Transverse colon (tissue), 4 donors: ENCODE results near the gene JAK2. TPM values are rescaled to one million over a fixed set of nuclear protein-coding genes. Genes with fewer than 3 reads are reported as not detected.

Experiments used
- DNase-seq: peaks from one replicate; pipeline ENCODE4 v3.0.0-alpha.2; 2019
- H3K27ac ChIP-seq, 4 donors: fragments of 200-600 bp; sonication (generic); 2 replicates each; pipeline ENCODE4 v1.5.1; 2016 to 2018; ENCODE audit warnings: inconsistent platforms in 4 of 4
- H3K27me3 ChIP-seq: fragments of 200-600 bp; sonication (generic); 2 replicates; pipeline ENCODE4 v1.5.1; 2017; ENCODE audit warnings: inconsistent platforms
- H3K36me3 ChIP-seq, 4 donors: fragments of 200-600 bp; sonication (generic); 2 replicates each; pipeline ENCODE4 v1.5.1; 2017 to 2019; ENCODE audit warnings: inconsistent platforms in 4 of 4
- H3K4me1 ChIP-seq, 4 donors: fragments of 200-600 bp; sonication (generic); 2 replicates each; pipeline ENCODE4 v1.5.1; 2017 to 2020; ENCODE audit warnings: inconsistent platforms in 4 of 4
- H3K4me3 ChIP-seq, 4 donors: fragments of 200-600 bp; sonication (generic); 1 replicate in 1 of 4; 2 replicates in 3 of 4; pipeline versions ENCODE4 v1.5.1 to v1.6.1; 2017 to 2019; ENCODE audit warnings: inconsistent platforms in 4 of 4
- H3K9me3 ChIP-seq, 2 donors: fragments of 200-600 bp; sonication (generic); 2 replicates each; pipeline ENCODE4 v1.5.1; 2017 to 2019; ENCODE audit warnings: inconsistent platforms in 2 of 2
- CTCF ChIP-seq, 5 experiments: fragments of 200-600 bp in 3 of 5; fragments of 450-650 bp in 2 of 5; sonication (generic) in 3 of 5; IDR thresholded peaks; 1 replicate in 2 of 5; 2 replicates in 3 of 5; pipeline ENCODE4 v1.5.1; 2016 to 2017; ENCODE audit warnings: antibody characterized with exemption in 5 of 5, inconsistent platforms in 3 of 5, mild to moderate bottlenecking in 2 of 5, moderate library complexity in 1 of 5
- EP300 ChIP-seq: sonication (generic); formaldehyde crosslinking; IDR thresholded peaks from one replicate; pipeline ENCODE4 v1.6.1; 2017; ENCODE audit warnings: antibody characterized with exemption, low read depth
- POLR2A ChIP-seq: fragments of 450-650 bp; IDR thresholded peaks from one replicate; pipeline ENCODE4 v1.6.1; 2016; ENCODE audit warnings: antibody characterized with exemption, mild to moderate bottlenecking, moderate library complexity
- POLR2AphosphoS5 ChIP-seq, 3 donors: sonication (generic); formaldehyde crosslinking; IDR thresholded peaks; one replicate each; pipeline ENCODE4 v1.6.1; 2016; ENCODE audit warnings: antibody characterized with exemption in 3 of 3
- WGBS, 2 donors: methylation state at CpG; one replicate each; pipeline ENCODE4 v1.1.5; 2018; ENCODE audit warnings: low coverage in 1 of 2; 5-methylcytosine and 5-hydroxymethylcytosine counted together
- in situ Hi-C, 4 donors: fragments of 200-750 bp; cut with MboI; loops; one replicate each; pipeline versions ENCODE4 v1.15.0 to v1.15.1; 2017; ENCODE audit warnings: low sequenced_read_pairs in 3 of 4, low pct_ligation_motif_present in 1 of 4, low pct_unique_long_range_greater_than_20kb in 1 of 4
- intact Hi-C: fragments of 100-400 bp; cut with DNase I; formaldehyde crosslinking; loops from one replicate; pipeline ENCODE4 v1.15.1; 2023; ENCODE audit warnings: low total_unique reads
- total RNA-seq, 4 donors: library from RNA; depleted of rRNA; stranded (reverse); fragments of >200 nt; gene quantifications; one replicate each; pipeline ENCODE4 v1.1.0, GENCODE V29; 2016

JAK2 gene
- total RNA-seq, 4 donors from 2014 or later: 8.0 to 27.6 (median 17.4) TPM

- in situ Hi-C loops: no loop called here
- 96 to 98% methylated on average over 8 to 37 of the region's 50 CpGs for WGBS, 2 donors
Observed at GRCh38 chr9:5110867-5111681, 126.0 kb downstream of the JAK2 start.

GRCh38 chr9:5111696-5112095 lies 126.6 kb downstream of the JAK2 start:
- H3K36me3 ChIP-seq: peaks cover 0 to 13% (median 6%) of the 10 kb centered on the region in 4 donors
- 98% methylated on average over 28 of the region's 28 CpGs; no CpG with 5 or more reads in 1 of the 2 donors for WGBS, 2 donors
- no peaks in the 10 kb centered on the region for H3K27me3 ChIP-seq
- in situ Hi-C loops (no loop called here), intact Hi-C loops (no loop called here)
- no peaks in the 10 kb centered on the region for H3K4me1 ChIP-seq
- no peaks in the 10 kb centered on the region for H3K9me3 ChIP-seq
- H3K27ac ChIP-seq: no peak overlapping the region
- no peak for DNase-seq
- no peak for TF ChIP-seq EP300
- no peak for TF ChIP-seq POLR2A
- no peak for TF ChIP-seq CTCF (IDR thresholded peaks at IDR 0.05)
- TF ChIP-seq POLR2AphosphoS5 (IDR thresholded peaks at IDR 0.05): no peak
- H3K4me3 ChIP-seq: no peak overlapping the region

More at GRCh38 chr9:5110867-5111681, 126.0 kb downstream of the JAK2 start:
- H3K27ac ChIP-seq: no peak overlapping the region
- no peak overlapping the region for H3K4me3 ChIP-seq
- DNase-seq: no peak
- H3K9me3 ChIP-seq: no peaks in the 10 kb centered on the region
- intact Hi-C loops: no loop called here
- H3K4me1 ChIP-seq: no peaks in the 10 kb centered on the region
- no peaks in the 10 kb centered on the region for H3K27me3 ChIP-seq
- TF ChIP-seq CTCF (IDR thresholded peaks at IDR 0.05): no peak
- no peak for TF ChIP-seq EP300
- no peak for TF ChIP-seq POLR2AphosphoS5 (IDR thresholded peaks at IDR 0.05)
- TF ChIP-seq POLR2A: no peak
- peaks cover 0 to 13% (median 6%) of the 10 kb centered on the region in 4 donors for H3K36me3 ChIP-seq

- Histone ChIP-seq H3K9me3 (no peaks in the 10 kb centered on the region), H3K27me3 (no peaks in the 10 kb centered on the region), H3K4me1 (no peaks in the 10 kb centered on the region), H3K36me3 (peaks cover 0 to 13% (median 6%) of the 10 kb centered on the region in 4 donors), H3K27ac (no peak overlapping the region), H3K4me3 (no peak overlapping the region)
- TF ChIP-seq EP300: no peak
- WGBS, 2 donors: 98% methylated on average over 30 of the region's 30 CpGs; no CpG with 5 or more reads in 1 of the 2 donors
- DNase-seq: no peak
- intact Hi-C loops: no loop called here
- in situ Hi-C loops: no loop called here
Observed at GRCh38 chr9:5112109-5112592, 127.1 kb downstream of the JAK2 start.

GRCh38 chr9:5112646-5113045 lies 127.6 kb downstream of the JAK2 start:
- H3K4me3 ChIP-seq: no peak overlapping the region
- no peaks in the 10 kb centered on the region for H3K27me3 ChIP-seq
- no peak overlapping the region for H3K27ac ChIP-seq
- peaks cover 0 to 13% (median 6%) of the 10 kb centered on the region in 4 donors for H3K36me3 ChIP-seq
- no peaks in the 10 kb centered on the region for H3K9me3 ChIP-seq
- TF ChIP-seq EP300 (no peak), POLR2A (no peak), POLR2AphosphoS5 (IDR thresholded peaks at IDR 0.05) (no peak), CTCF (IDR thresholded peaks at IDR 0.05) (no peak)
- in situ Hi-C loops (no loop called here), intact Hi-C loops (no loop called here)
- no peaks in the 10 kb centered on the region for H3K4me1 ChIP-seq
- no peak for DNase-seq
- 95% methylated on average over 20 of the region's 20 CpGs; no CpG with 5 or more reads in 1 of the 2 donors for WGBS, 2 donors
